Skeletal muscle satellite cell (primary cell): ENCODE data around the gene CHDH.

ENCODE experiments used
- H3K27me3 ChIP-seq: 2 replicates; pipeline ENCODE4 v1.7.0; 2013; ENCODE audit warnings: low read length; ENCODE audit not compliant: control insufficient read depth, insufficient read depth
- H3K36me3 ChIP-seq: 2 replicates; pipeline ENCODE4 v1.7.0; 2013; ENCODE audit warnings: mild to moderate bottlenecking, control low read depth, low read length; ENCODE audit not compliant: insufficient read depth
- H3K4me1 ChIP-seq: 2 replicates; pipeline ENCODE4 v1.7.0; 2013; ENCODE audit warnings: low read length; ENCODE audit not compliant: control insufficient read depth, insufficient read depth
- H3K4me2 ChIP-seq: 2 replicates; pipeline ENCODE4 v1.7.0; 2013; ENCODE audit warnings: mild to moderate bottlenecking, low read length
- H3K4me3 ChIP-seq: 2 replicates; pipeline ENCODE4 v1.7.0; 2013; ENCODE audit warnings: low read length
- H3K9ac ChIP-seq: 2 replicates; pipeline ENCODE4 v1.7.0; 2013; ENCODE audit warnings: mild to moderate bottlenecking, low read depth, low read length, moderate library complexity
- H3K9me3 ChIP-seq: replicated peaks from 2 replicates; pipeline ENCODE4 v1.7.0; 2013; ENCODE audit warnings: mild to moderate bottlenecking, control low read depth, low read length

Gene CHDH

DNA sequence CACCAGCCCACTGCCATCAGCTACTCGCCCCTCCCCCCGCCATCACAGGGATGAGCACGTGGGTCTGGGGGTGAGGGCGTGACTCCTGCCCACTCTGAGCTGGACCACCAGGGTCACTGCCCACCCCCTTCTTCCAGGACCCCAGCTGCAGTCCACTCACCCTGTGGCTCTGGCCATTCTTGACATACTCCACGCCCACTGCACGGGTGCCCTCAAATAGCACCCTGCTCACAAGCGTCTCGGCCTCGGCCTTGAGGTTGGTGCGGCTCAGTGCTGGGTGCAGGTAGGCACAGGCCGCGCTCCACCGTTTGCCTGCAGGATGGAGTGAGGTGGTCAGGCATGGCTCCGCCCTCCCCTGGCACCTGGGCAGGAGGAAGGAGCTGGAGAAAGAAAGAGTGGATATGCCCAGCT, 23.9 kb downstream of the CHDH start:
- Histone ChIP-seq H3K4me1 (no peaks in the 10 kb centered on the region), H3K4me2 (no peak overlapping the region), H3K36me3 (no peaks in the 10 kb centered on the region), H3K9ac (no peak overlapping the region), H3K9me3 (no peaks in the 10 kb centered on the region), H3K4me3 (no peak overlapping the region), H3K27me3 (peaks cover 13% of the 10 kb centered on the region)

- peaks cover 13% of the 10 kb centered on the region for H3K27me3 ChIP-seq
- no peaks in the 10 kb centered on the region for H3K36me3 ChIP-seq
- H3K9me3 ChIP-seq: no peaks in the 10 kb centered on the region
- no peak overlapping the region for H3K4me3 ChIP-seq
- H3K4me2 ChIP-seq: no peak overlapping the region
- no peaks in the 10 kb centered on the region for H3K4me1 ChIP-seq
- H3K9ac ChIP-seq: no peak overlapping the region
Measured at GRCh38 chr3:53821631-53822121, 24.5 kb downstream of the CHDH start.

DNA sequence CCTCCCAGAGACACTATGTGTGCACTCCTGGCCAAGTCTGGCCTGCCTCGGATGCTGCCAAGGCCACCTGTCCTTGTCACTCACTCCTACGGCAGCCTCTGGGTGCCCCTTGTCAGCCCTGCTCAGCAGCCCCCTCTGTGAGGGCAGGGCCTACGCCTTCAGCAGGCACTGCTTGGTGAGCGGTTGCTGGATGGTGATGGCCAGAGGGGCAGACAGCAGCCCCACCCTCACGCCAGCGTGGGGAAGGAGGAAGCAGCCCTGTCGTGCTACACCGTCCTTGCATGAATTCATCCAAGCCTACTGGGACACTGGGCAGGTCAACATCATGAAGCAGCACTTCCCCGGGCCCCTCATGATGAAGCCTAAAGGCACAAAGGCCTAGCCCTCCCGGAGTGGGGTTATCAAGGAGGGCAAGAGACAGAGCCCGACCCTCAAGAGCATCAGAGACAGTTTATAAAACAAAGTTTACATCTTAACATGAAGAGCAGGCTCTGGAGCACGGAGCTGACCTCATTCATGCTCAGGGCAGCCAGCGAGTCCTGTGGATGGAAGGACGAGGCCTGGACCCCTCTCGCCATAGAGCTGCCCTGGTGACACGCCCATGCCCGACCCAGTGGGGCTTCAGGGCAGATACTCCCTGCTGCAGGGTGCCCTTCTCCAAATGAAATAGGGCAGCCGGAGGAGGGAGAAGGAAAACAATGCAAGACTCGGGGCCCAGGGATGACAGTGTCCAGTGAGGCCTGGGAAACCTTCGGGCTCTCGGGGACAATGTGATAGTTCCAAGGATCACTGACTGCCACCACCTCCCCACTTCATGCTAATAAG, 25.3 kb downstream of the CHDH start:
- peaks cover 10% of the 10 kb centered on the region for H3K27me3 ChIP-seq

DNA sequence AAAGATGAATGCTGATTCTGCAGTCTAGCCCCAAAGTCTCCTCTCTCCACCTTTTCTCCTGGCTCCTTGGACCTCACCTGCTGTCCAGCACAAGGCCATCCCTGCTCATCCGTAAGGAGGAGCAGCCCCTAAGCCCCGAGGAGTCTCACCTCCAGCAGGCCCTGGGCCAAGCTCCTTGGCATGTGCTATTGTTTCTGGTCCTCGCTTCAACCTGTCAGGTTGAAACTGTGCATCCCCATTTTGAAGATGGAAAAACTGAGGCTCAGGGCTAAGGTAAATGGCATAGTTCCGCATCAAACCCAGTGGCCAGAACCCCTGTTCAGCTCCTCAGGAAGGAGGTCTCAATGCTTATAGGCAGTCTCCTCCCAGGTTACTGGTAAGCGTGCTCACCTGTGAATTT, 26.1 kb downstream of the CHDH start:
- Histone ChIP-seq H3K36me3 (no peaks in the 10 kb centered on the region), H3K9ac (no peak overlapping the region), H3K4me1 (no peaks in the 10 kb centered on the region), H3K9me3 (no peaks in the 10 kb centered on the region), H3K27me3 (peaks cover 3% of the 10 kb centered on the region), H3K4me2 (no peak overlapping the region), H3K4me3 (no peak overlapping the region)

More for the DNA sequence above, 25.3 kb downstream of the CHDH start:
- no peaks in the 10 kb centered on the region for H3K4me1 ChIP-seq
- H3K36me3 ChIP-seq: no peaks in the 10 kb centered on the region
- H3K9ac ChIP-seq: no peak overlapping the region
- no peak overlapping the region for H3K4me3 ChIP-seq
- H3K4me2 ChIP-seq: no peak overlapping the region
- H3K9me3 ChIP-seq: no peaks in the 10 kb centered on the region

GRCh38 chr3:53819163-53819868, 26.9 kb downstream of the CHDH start:
- Histone ChIP-seq H3K9me3 (no peaks in the 10 kb centered on the region), H3K27me3 (no peaks in the 10 kb centered on the region), H3K36me3 (no peaks in the 10 kb centered on the region), H3K4me3 (no peak overlapping the region), H3K9ac (no peak overlapping the region), H3K4me1 (no peaks in the 10 kb centered on the region), H3K4me2 (no peak overlapping the region)

- no peak overlapping the region for H3K9ac ChIP-seq
- no peaks in the 10 kb centered on the region for H3K27me3 ChIP-seq
- no peaks in the 10 kb centered on the region for H3K4me1 ChIP-seq
- H3K9me3 ChIP-seq: no peaks in the 10 kb centered on the region
- H3K36me3 ChIP-seq: no peaks in the 10 kb centered on the region
- no peak overlapping the region for H3K4me2 ChIP-seq
- no peak overlapping the region for H3K4me3 ChIP-seq
Measured at GRCh38 chr3:53818221-53819162, 27.7 kb downstream of the CHDH start.

DNA sequence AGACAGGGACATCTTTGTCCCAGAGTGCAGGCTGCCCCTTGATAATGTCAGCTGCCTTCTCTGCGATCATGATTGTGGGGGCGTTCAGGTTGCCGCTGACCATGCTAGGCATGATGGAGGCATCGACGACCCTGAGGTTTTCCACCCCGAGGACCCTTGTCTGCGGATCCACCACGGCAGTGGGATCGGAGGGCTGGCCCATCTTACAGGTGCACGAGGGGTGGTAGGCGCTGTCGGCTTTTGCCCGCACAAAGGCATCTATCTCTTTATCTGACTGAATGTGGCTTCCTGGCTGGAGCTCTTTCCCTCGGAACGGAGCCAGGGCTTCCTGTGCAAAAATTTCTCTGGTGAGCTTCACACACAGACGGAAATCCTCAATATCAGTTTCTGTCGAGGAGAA, 28.4 kb downstream of the CHDH start:
- no peaks in the 10 kb centered on the region for H3K36me3 ChIP-seq

GRCh38 chr3:53817211-53817610, 29.0 kb downstream of the CHDH start:
- Histone ChIP-seq H3K4me1 (no peaks in the 10 kb centered on the region), H3K9ac (no peak overlapping the region), H3K4me2 (no peak overlapping the region), H3K27me3 (no peaks in the 10 kb centered on the region), H3K4me3 (no peak overlapping the region), H3K36me3 (no peaks in the 10 kb centered on the region), H3K9me3 (no peaks in the 10 kb centered on the region)

More for the DNA sequence above, 28.4 kb downstream of the CHDH start:
- Histone ChIP-seq H3K4me1 (no peaks in the 10 kb centered on the region), H3K9me3 (no peaks in the 10 kb centered on the region), H3K9ac (no peak overlapping the region), H3K4me3 (no peak overlapping the region), H3K27me3 (no peaks in the 10 kb centered on the region), H3K4me2 (no peak overlapping the region)

DNA sequence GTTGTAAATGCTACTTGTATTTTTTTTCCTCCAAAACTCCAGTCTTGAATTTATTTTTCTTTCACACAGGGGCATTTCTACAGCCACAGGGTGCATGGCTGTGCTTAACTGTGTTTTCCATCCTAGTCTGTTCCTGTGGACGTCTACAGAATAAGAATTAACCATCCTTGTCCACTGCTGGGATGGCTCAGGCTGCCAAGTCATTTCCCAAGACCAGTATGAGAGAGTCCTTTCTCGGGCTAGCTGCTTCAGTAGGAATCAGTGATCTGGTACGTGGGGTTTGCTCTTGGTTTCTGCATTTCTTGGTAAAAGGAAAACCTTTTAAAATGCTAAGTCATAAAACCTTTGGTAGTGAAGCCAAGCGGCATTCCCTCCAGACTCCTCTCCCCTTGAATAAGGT, 29.8 kb downstream of the CHDH start:
- Histone ChIP-seq H3K36me3 (no peaks in the 10 kb centered on the region), H3K4me2 (no peak overlapping the region), H3K9me3 (no peaks in the 10 kb centered on the region), H3K27me3 (no peaks in the 10 kb centered on the region), H3K4me3 (no peak overlapping the region), H3K9ac (no peak overlapping the region), H3K4me1 (no peaks in the 10 kb centered on the region)

DNA sequence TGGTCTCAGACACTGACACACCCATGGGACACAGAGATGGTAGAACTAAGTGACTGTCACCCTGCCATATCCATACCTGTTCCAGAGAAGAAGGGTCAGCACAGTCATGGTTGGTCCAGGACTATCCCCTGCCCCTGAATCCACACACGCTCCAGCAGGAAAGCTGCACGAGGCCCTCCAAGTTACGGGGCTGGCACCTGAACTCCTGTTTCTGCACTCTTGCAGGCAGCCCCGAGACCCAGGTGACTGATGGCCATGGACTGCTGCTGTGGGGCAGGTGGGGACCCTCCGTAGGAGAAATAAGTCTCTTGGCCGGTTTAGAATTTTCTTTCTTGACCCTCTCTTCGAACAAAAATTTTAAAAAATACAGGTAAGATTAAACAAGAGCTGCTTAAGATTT, 30.6 kb downstream of the CHDH start:
- H3K4me2 ChIP-seq: no peak overlapping the region
- no peaks in the 10 kb centered on the region for H3K9me3 ChIP-seq
- no peaks in the 10 kb centered on the region for H3K36me3 ChIP-seq
- H3K9ac ChIP-seq: no peak overlapping the region
- H3K4me1 ChIP-seq: no peaks in the 10 kb centered on the region
- no peak overlapping the region for H3K4me3 ChIP-seq
- no peaks in the 10 kb centered on the region for H3K27me3 ChIP-seq

- no peak overlapping the region for H3K9ac ChIP-seq
- no peaks in the 10 kb centered on the region for H3K27me3 ChIP-seq
- H3K9me3 ChIP-seq: no peaks in the 10 kb centered on the region
- H3K4me1 ChIP-seq: no peaks in the 10 kb centered on the region
- no peak overlapping the region for H3K4me2 ChIP-seq
- no peaks in the 10 kb centered on the region for H3K36me3 ChIP-seq
- H3K4me3 ChIP-seq: no peak overlapping the region
Measured at GRCh38 chr3:53815067-53815466, 31.2 kb downstream of the CHDH start.
